SK-N-SH treated with all-trans-retinoic acid at 6 μM for 48 hours (cell line): ENCODE data around the gene STXBP3.

Experiments used
- ATAC-seq: fragments of 200-7000 bp; cut with Tn5 transposase; 3 replicates; pipeline ENCODE4 v1.9.1; 2020; ENCODE audit warnings: mild to moderate bottlenecking, moderate library complexity
- ARNTL ChIP-seq: fragments of 450-650 bp; formaldehyde crosslinking; IDR thresholded peaks from 2 replicates; pipeline ENCODE4 v1.5.0; 2020; ENCODE audit warnings: low read depth, mild to moderate bottlenecking, moderate library complexity, borderline replicate concordance
- BACH2 ChIP-seq: fragments of 250-450 bp; sonication (Bioruptor Pico); IDR thresholded peaks from 2 replicates; pipeline ENCODE4 v1.9.0; 2021; ENCODE audit warnings: mild to moderate bottlenecking, borderline replicate concordance
- CSDC2 ChIP-seq: fragments of 250-450 bp; sonication (Bioruptor Pico); IDR thresholded peaks from 2 replicates; pipeline ENCODE4 v1.5.0; 2020; ENCODE audit warnings: mild to moderate bottlenecking, moderate library complexity
- GLIS3 ChIP-seq: fragments of 250-450 bp; sonication (Bioruptor Pico); IDR thresholded peaks from 2 replicates; pipeline ENCODE4 v1.5.0; 2020; ENCODE audit warnings: mild to moderate bottlenecking, moderate library complexity
- ISL1 ChIP-seq: fragments of 250-450 bp; sonication (Bioruptor Pico); IDR thresholded peaks from 2 replicates; pipeline ENCODE4 v2.1.2; 2022; ENCODE audit warnings: mild to moderate bottlenecking, moderate library complexity
- OSR1 ChIP-seq: fragments of 250-450 bp; sonication (Bioruptor Pico); IDR thresholded peaks from 2 replicates; pipeline ENCODE4 v1.8.0; 2022; ENCODE audit warnings: moderate library complexity, mild to moderate bottlenecking, inconsistent platforms
- RARB ChIP-seq: fragments of 250-450 bp; sonication (Bioruptor Pico); IDR thresholded peaks from 2 replicates; pipeline ENCODE4 v1.8.0; 2021; ENCODE audit warnings: mild to moderate bottlenecking, moderate library complexity
- SNAI2 ChIP-seq: fragments of 250-450 bp; sonication (Bioruptor Pico); IDR thresholded peaks from 2 replicates; pipeline ENCODE4 v1.5.0; 2020; ENCODE audit warnings: mild to moderate bottlenecking, moderate library complexity
- TCF4 ChIP-seq: fragments of 250-450 bp; sonication (Bioruptor Pico); IDR thresholded peaks from 2 replicates; pipeline ENCODE4 v1.8.0; 2021; ENCODE audit warnings: mild to moderate bottlenecking, moderate library complexity, borderline replicate concordance
- TOX ChIP-seq: fragments of 250-450 bp; sonication (Bioruptor Pico); IDR thresholded peaks from 2 replicates; pipeline ENCODE4 v1.8.0; 2021; ENCODE audit warnings: mild to moderate bottlenecking, moderate library complexity, borderline replicate concordance
- ZFP30 ChIP-seq: fragments of 450-650 bp; formaldehyde crosslinking; IDR thresholded peaks from 2 replicates; pipeline ENCODE4 v1.5.0; 2022; ENCODE audit warnings: mild to moderate bottlenecking, moderate library complexity
- ZNF565 ChIP-seq: fragments of 450-650 bp; formaldehyde crosslinking; conservative IDR thresholded peaks from 2 replicates; pipeline ENCODE4 v1.5.0; 2020; ENCODE audit warnings: low read depth, mild to moderate bottlenecking, moderate library complexity
- ZNF70 ChIP-seq: fragments of 450-650 bp; formaldehyde crosslinking; IDR thresholded peaks from 2 replicates; pipeline ENCODE4 v1.5.0; 2020; ENCODE audit warnings: mild to moderate bottlenecking, moderate library complexity
- ZNF8 ChIP-seq: fragments of 450-650 bp; formaldehyde crosslinking; IDR thresholded peaks from 2 replicates; pipeline ENCODE4 v1.5.0; 2020; ENCODE audit warnings: mild to moderate bottlenecking, moderate library complexity
- TF ChIP-seq, protein P1 (sequence below): fragments of 250-450 bp; sonication (Bioruptor Pico); IDR thresholded peaks from 2 replicates; pipeline ENCODE4 v1.5.1; 2020; ENCODE audit warnings: low read depth, mild to moderate bottlenecking, moderate library complexity
- TF ChIP-seq, protein P2 (sequence below): fragments of 250-450 bp; sonication (Bioruptor Pico); IDR thresholded peaks from 2 replicates; pipeline ENCODE4 v1.8.0; 2021; ENCODE audit warnings: low read depth, mild to moderate bottlenecking, moderate library complexity, borderline replicate concordance
- TF ChIP-seq, protein P3 (sequence below): fragments of 250-450 bp; sonication (Bioruptor Pico); IDR thresholded peaks from 2 replicates; pipeline ENCODE4 v1.8.0; 2020; ENCODE audit warnings: mild to moderate bottlenecking, moderate library complexity, borderline replicate concordance
- TF ChIP-seq, protein P4 (sequence below): fragments of 250-450 bp; sonication (Bioruptor Pico); IDR thresholded peaks from 2 replicates; pipeline ENCODE4 v1.5.1; 2021; ENCODE audit warnings: mild to moderate bottlenecking, moderate library complexity
- TF ChIP-seq, protein P5 (sequence below): fragments of 250-450 bp; sonication (Bioruptor Pico); IDR thresholded peaks from 2 replicates; pipeline ENCODE4 v1.5.0; 2020; ENCODE audit warnings: mild to moderate bottlenecking, moderate library complexity

Gene STXBP3

DNA sequence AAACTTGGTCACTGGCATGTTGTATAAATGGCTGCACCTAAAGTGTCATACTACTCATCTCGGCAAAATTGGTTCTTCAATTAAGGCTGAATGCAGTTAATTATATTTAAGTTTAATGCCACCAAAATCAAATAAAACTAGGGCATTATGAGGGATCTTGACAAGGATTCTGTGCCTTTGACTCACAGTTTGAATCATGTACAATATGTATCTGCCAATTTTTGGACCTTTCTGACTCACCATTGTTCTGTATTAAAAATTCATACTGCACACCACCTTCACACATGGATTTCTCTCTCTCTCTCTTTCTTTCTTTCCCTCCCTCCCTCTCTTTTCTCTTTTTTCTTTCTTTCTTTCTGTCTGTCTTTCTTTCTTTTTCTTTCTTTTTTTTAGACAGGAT is 14.1 kb upstream of the STXBP3 start:
- ATAC-seq: no peak
- TF ChIP-seq ISL1 (CRISPR knock-in tag): no peak
- TF ChIP-seq TCF4 (CRISPR knock-in tag): no peak
- no peak for TF ChIP-seq ZNF8
- no peak for TF ChIP-seq CSDC2 (CRISPR knock-in tag)
- no peak for TF ChIP-seq TOX (CRISPR knock-in tag)
- no peak for TF ChIP-seq ARNTL (CRISPR knock-in tag)
- no peak for TF ChIP-seq OSR1 (CRISPR knock-in tag)
- TF ChIP-seq, all 23 proteins: peak for 0

DNA sequence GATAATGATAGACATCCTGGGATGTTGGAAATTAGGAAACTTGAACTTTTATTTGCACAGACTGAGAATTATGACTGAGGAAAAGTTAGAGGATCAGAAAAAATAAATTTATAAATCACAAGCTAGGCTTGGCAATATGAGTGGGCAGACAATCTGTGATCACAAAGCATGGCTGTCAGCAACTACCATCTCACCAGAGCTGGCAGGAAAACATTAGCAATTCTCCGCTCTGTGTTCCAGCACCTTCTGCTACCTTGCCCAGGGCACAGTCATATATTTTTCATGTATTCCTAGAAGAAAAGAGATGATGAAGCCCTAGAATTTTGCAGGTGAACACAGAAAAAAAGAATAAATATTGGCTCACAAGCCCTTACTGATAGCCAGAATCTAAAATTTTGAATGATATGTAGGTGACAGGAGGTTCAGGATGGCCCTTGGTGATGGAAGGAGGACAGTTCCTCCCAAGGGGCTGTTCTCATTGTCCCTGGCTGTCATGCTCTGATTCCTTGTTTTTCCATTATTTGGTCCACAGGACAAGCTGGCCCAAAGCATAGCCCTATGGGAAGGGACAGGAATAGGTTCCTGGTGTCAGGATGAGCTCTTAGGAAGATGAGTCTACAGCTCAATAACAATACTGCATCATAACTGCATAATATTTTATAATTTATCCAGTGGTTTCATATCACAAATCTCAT is 12.2 kb upstream of the STXBP3 start:
- ATAC-seq: no peak

DNA sequence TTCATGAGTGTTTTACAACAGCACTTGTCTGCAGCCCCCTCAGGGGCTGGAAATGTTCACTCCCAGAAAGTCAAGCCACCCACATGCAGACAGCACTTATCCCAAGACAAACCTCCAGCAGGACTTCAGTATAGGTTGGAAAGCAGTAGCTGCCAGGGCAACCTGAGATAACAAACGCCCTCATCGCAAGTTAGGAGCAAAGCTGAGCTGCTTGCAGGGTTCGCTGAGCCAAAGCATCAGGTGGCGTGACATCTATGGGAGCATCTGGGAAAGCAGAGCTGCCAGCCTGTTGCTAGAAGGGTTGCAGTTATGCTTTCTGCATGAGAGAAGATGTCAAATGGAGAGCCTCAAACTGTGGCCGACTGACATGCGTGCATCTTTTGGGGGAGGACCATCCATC is 4.2 kb upstream of the STXBP3 start:
- TF ChIP-seq, protein P1, sequence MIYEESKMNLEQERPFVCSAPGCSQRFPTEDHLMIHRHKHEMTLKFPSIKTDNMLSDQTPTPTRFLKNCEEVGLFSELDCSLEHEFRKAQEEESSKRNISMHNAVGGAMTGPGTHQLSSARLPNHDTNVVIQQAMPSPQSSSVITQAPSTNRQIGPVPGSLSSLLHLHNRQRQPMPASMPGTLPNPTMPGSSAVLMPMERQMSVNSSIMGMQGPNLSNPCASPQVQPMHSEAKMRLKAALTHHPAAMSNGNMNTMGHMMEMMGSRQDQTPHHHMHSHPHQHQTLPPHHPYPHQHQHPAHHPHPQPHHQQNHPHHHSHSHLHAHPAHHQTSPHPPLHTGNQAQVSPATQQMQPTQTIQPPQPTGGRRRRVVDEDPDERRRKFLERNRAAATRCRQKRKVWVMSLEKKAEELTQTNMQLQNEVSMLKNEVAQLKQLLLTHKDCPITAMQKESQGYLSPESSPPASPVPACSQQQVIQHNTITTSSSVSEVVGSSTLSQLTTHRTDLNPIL (CRISPR knock-in tag): no peak
- no peak for TF ChIP-seq BACH2 (CRISPR knock-in tag)
- no peak for TF ChIP-seq TOX (CRISPR knock-in tag)
- TF ChIP-seq, protein P2, sequence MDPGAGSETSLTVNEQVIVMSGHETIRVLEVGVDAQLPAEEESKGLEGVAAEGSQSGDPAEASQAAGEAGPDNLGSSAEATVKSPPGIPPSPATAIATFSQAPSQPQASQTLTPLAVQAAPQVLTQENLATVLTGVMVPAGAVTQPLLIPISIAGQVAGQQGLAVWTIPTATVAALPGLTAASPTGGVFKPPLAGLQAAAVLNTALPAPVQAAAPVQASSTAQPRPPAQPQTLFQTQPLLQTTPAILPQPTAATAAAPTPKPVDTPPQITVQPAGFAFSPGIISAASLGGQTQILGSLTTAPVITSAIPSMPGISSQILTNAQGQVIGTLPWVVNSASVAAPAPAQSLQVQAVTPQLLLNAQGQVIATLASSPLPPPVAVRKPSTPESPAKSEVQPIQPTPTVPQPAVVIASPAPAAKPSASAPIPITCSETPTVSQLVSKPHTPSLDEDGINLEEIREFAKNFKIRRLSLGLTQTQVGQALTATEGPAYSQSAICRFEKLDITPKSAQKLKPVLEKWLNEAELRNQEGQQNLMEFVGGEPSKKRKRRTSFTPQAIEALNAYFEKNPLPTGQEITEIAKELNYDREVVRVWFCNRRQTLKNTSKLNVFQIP: no peak
- no peak for TF ChIP-seq TCF4 (CRISPR knock-in tag)
- no peak for TF ChIP-seq ZNF70 (CRISPR knock-in tag)
- TF ChIP-seq ZFP30 (CRISPR knock-in tag): no peak
- no peak for TF ChIP-seq RARB (CRISPR knock-in tag)
- no peak for TF ChIP-seq ISL1 (CRISPR knock-in tag)
- TF ChIP-seq, protein P3, sequence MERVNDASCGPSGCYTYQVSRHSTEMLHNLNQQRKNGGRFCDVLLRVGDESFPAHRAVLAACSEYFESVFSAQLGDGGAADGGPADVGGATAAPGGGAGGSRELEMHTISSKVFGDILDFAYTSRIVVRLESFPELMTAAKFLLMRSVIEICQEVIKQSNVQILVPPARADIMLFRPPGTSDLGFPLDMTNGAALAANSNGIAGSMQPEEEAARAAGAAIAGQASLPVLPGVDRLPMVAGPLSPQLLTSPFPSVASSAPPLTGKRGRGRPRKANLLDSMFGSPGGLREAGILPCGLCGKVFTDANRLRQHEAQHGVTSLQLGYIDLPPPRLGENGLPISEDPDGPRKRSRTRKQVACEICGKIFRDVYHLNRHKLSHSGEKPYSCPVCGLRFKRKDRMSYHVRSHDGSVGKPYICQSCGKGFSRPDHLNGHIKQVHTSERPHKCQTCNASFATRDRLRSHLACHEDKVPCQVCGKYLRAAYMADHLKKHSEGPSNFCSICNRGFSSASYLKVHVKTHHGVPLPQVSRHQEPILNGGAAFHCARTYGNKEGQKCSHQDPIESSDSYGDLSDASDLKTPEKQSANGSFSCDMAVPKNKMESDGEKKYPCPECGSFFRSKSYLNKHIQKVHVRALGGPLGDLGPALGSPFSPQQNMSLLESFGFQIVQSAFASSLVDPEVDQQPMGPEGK (CRISPR knock-in tag): no peak
- TF ChIP-seq GLIS3 (CRISPR knock-in tag): no peak
- TF ChIP-seq ZNF565 (CRISPR knock-in tag): no peak
- no peak for ATAC-seq

More for the DNA sequence above, 12.2 kb upstream of the STXBP3 start:
- TF ChIP-seq SNAI2 (CRISPR knock-in tag) (no peak), ZNF70 (CRISPR knock-in tag) (no peak), OSR1 (CRISPR knock-in tag) (no peak), CSDC2 (CRISPR knock-in tag) (no peak), ZNF8 (no peak), TOX (CRISPR knock-in tag) (no peak), RARB (CRISPR knock-in tag) (no peak), BACH2 (CRISPR knock-in tag) (no peak), ISL1 (CRISPR knock-in tag) (no peak)
- TF ChIP-seq, protein P4, sequence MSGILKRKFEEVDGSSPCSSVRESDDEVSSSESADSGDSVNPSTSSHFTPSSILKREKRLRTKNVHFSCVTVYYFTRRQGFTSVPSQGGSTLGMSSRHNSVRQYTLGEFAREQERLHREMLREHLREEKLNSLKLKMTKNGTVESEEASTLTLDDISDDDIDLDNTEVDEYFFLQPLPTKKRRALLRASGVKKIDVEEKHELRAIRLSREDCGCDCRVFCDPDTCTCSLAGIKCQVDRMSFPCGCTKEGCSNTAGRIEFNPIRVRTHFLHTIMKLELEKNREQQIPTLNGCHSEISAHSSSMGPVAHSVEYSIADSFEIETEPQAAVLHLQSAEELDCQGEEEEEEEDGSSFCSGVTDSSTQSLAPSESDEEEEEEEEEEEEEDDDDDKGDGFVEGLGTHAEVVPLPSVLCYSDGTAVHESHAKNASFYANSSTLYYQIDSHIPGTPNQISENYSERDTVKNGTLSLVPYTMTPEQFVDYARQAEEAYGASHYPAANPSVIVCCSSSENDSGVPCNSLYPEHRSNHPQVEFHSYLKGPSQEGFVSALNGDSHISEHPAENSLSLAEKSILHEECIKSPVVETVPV (CRISPR knock-in tag): no peak
- TF ChIP-seq, protein P5, sequence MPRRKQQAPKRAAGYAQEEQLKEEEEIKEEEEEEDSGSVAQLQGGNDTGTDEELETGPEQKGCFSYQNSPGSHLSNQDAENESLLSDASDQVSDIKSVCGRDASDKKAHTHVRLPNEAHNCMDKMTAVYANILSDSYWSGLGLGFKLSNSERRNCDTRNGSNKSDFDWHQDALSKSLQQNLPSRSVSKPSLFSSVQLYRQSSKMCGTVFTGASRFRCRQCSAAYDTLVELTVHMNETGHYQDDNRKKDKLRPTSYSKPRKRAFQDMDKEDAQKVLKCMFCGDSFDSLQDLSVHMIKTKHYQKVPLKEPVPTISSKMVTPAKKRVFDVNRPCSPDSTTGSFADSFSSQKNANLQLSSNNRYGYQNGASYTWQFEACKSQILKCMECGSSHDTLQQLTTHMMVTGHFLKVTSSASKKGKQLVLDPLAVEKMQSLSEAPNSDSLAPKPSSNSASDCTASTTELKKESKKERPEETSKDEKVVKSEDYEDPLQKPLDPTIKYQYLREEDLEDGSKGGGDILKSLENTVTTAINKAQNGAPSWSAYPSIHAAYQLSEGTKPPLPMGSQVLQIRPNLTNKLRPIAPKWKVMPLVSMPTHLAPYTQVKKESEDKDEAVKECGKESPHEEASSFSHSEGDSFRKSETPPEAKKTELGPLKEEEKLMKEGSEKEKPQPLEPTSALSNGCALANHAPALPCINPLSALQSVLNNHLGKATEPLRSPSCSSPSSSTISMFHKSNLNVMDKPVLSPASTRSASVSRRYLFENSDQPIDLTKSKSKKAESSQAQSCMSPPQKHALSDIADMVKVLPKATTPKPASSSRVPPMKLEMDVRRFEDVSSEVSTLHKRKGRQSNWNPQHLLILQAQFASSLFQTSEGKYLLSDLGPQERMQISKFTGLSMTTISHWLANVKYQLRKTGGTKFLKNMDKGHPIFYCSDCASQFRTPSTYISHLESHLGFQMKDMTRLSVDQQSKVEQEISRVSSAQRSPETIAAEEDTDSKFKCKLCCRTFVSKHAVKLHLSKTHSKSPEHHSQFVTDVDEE (CRISPR knock-in tag): no peak
- TF ChIP-seq, protein P3 (CRISPR knock-in tag): no peak
